Measurements from ENCODE around the gene LDLR. TPM values are rescaled to one million over a fixed set of nuclear protein-coding genes. Genes with fewer than 3 reads are reported as not detected.
A peak's percentile ranks its signal among the peaks of the same experiment; 100 is the strongest.

LDLR gene
- total RNA-seq, 2 donors from 2014 or later, result 61.0 to 101 TPM

- Histone ChIP-seq H3K27ac (ENCODE audit: low read depth, low read length) (no peak overlapping the region), H3K4me3 (ENCODE audit: low read length) (no peak overlapping the region), H3K4me1 (ENCODE audit: control insufficient read depth, insufficient read depth, low read length) (no peaks in the 10 kb centered on the region), H3K36me3 (ENCODE audit: control insufficient read depth, insufficient read depth, low read length) (peaks cover 70% of the 10 kb centered on the region), H3K9me3 (ENCODE audit: control insufficient read depth, low read length) (no peaks in the 10 kb centered on the region), H3K27me3 (ENCODE audit: control insufficient read depth, insufficient read depth, low read length, poor library complexity, severe bottlenecking) (no peaks in the 10 kb centered on the region), H3K9ac (ENCODE audit: extremely low read depth, low read length, poor library complexity, severe bottlenecking) (no peak overlapping the region)
- H3K27me3 Mint-ChIP-seq (ENCODE audit: insufficient read depth), result no peaks in the 10 kb centered on the region
- H3K9me3 Mint-ChIP-seq, result no peaks in the 10 kb centered on the region
- TF ChIP-seq, protein P1, sequence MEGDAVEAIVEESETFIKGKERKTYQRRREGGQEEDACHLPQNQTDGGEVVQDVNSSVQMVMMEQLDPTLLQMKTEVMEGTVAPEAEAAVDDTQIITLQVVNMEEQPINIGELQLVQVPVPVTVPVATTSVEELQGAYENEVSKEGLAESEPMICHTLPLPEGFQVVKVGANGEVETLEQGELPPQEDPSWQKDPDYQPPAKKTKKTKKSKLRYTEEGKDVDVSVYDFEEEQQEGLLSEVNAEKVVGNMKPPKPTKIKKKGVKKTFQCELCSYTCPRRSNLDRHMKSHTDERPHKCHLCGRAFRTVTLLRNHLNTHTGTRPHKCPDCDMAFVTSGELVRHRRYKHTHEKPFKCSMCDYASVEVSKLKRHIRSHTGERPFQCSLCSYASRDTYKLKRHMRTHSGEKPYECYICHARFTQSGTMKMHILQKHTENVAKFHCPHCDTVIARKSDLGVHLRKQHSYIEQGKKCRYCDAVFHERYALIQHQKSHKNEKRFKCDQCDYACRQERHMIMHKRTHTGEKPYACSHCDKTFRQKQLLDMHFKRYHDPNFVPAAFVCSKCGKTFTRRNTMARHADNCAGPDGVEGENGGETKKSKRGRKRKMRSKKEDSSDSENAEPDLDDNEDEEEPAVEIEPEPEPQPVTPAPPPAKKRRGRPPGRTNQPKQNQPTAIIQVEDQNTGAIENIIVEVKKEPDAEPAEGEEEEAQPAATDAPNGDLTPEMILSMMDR (conservative IDR thresholded peaks at IDR 0.05), result no peak
- 99 to 100% methylated on average over 2 to 4 of the region's 4 CpGs for WGBS, 2 experiments (ENCODE audit: insufficient coverage in 1 of 2, insufficient read length in 1 of 2)
- H3K4me1 Mint-ChIP-seq, result no peaks in the 10 kb centered on the region
- H3K27ac Mint-ChIP-seq, result no peak overlapping the region
- peaks cover 62% of the 10 kb centered on the region for H3K36me3 Mint-ChIP-seq (ENCODE audit: low read depth)
- no peak overlapping the region for H3K4me3 Mint-ChIP-seq
- no peak for DNase-seq
Measured at GRCh38 chr19:11047866-11048265, 41.4 kb upstream of the LDLR start.

- H3K27ac Mint-ChIP-seq, result no peak overlapping the region
- no peak overlapping the region for H3K9ac ChIP-seq (ENCODE audit: extremely low read depth, low read length, poor library complexity, severe bottlenecking)
- DNase-seq, result no peak
- H3K4me3 ChIP-seq (ENCODE audit: low read length), result no peak overlapping the region
- H3K9me3 ChIP-seq (ENCODE audit: control insufficient read depth, low read length), result no peaks in the 10 kb centered on the region
- H3K27me3 Mint-ChIP-seq (ENCODE audit: insufficient read depth), result no peaks in the 10 kb centered on the region
- no peaks in the 10 kb centered on the region for H3K9me3 Mint-ChIP-seq
- WGBS, 2 experiments (ENCODE audit: insufficient coverage in 1 of 2, insufficient read length in 1 of 2), result 96 to 97% methylated on average over 4 to 9 of the region's 9 CpGs
- H3K27ac ChIP-seq (ENCODE audit: low read depth, low read length), result peak overlapping the region; percentile 8
- no peak overlapping the region for H3K4me3 Mint-ChIP-seq
- no peaks in the 10 kb centered on the region for H3K4me1 ChIP-seq (ENCODE audit: control insufficient read depth, insufficient read depth, low read length)
- H3K36me3 Mint-ChIP-seq (ENCODE audit: low read depth), result peaks cover 49% of the 10 kb centered on the region
- TF ChIP-seq, protein P1 (conservative IDR thresholded peaks at IDR 0.05), result no peak
- H3K36me3 ChIP-seq (ENCODE audit: control insufficient read depth, insufficient read depth, low read length), result peaks cover 67% of the 10 kb centered on the region
- no peaks in the 10 kb centered on the region for H3K4me1 Mint-ChIP-seq
- H3K27me3 ChIP-seq (ENCODE audit: control insufficient read depth, insufficient read depth, low read length, poor library complexity, severe bottlenecking), result no peaks in the 10 kb centered on the region
Measured at GRCh38 chr19:11050323-11051114, 38.7 kb upstream of the LDLR start.

GRCh38 chr19:11053817-11054195, 35.5 kb upstream of the LDLR start:
- 92 to 97% methylated on average over 4 of the region's 4 CpGs for WGBS, 2 experiments (ENCODE audit: insufficient coverage in 1 of 2, insufficient read length in 1 of 2)
- no peaks in the 10 kb centered on the region for H3K27me3 ChIP-seq (ENCODE audit: control insufficient read depth, insufficient read depth, low read length, poor library complexity, severe bottlenecking)
- no peak for DNase-seq
- H3K9me3 ChIP-seq (ENCODE audit: control insufficient read depth, low read length), result no peaks in the 10 kb centered on the region
- H3K4me1 ChIP-seq (ENCODE audit: control insufficient read depth, insufficient read depth, low read length), result no peaks in the 10 kb centered on the region
- no peaks in the 10 kb centered on the region for H3K4me1 Mint-ChIP-seq
- H3K9ac ChIP-seq (ENCODE audit: extremely low read depth, low read length, poor library complexity, severe bottlenecking), result no peak overlapping the region
- H3K27ac ChIP-seq (ENCODE audit: low read depth, low read length), result no peak overlapping the region
- H3K9me3 Mint-ChIP-seq, result no peaks in the 10 kb centered on the region
- no peaks in the 10 kb centered on the region for H3K27me3 Mint-ChIP-seq (ENCODE audit: insufficient read depth)
- no peak overlapping the region for H3K4me3 Mint-ChIP-seq
- TF ChIP-seq, protein P1 (conservative IDR thresholded peaks at IDR 0.05), result no peak
- H3K27ac Mint-ChIP-seq, result no peak overlapping the region
- H3K36me3 Mint-ChIP-seq (ENCODE audit: low read depth), result peaks cover 43% of the 10 kb centered on the region
- no peak overlapping the region for H3K4me3 ChIP-seq (ENCODE audit: low read length)
- H3K36me3 ChIP-seq (ENCODE audit: control insufficient read depth, insufficient read depth, low read length), result peaks cover 75% of the 10 kb centered on the region

Data from endodermal cell (in vitro differentiated cells).